ENCODE measurements around the gene RAMP1.
"Not testable (repeated sequence)": the region's sequence is repeated elsewhere in the genome, so short reads cannot be mapped to it uniquely, and the experiment has no call there.

The RAMP1 gene

DNA sequence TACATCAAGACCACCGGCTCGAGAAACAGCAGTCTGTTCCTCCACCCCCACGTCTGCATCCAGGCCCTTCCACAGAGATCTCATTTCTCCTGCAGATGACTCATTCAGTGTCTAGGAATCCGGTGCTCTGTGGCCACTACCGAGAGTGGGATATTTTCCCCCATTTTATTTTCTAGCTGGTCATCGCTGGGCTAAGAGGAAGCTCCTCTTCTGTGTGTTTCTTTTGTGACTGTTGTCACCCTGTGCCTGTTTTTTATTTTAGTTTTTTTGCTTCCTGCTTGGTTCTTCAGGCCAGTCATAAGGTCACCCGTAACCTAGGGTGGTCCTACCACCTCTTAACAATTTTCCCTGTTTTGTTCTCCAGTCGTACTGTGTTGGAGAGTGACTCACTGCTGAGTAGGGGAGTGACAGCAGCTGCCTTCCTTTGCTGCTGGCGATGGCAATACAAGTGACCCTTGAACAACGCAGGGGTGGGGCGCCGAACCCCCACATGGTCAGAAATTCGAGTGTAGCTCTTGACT, 6.7 kb downstream of the RAMP1 start:
- Histone ChIP-seq H3K4me1 (ENCODE audit: insufficient read depth, low read length) (peaks cover 8% of the 10 kb centered on the region), H3K4me3 (ENCODE audit: low read length) (no peak overlapping the region), H2AFZ (ENCODE audit: low read depth, low read length) (no peak overlapping the region), H3K27me3 (ENCODE audit: insufficient read depth, low read length) (no peaks in the 10 kb centered on the region), H3K9me3 (ENCODE audit: low read length) (no peaks in the 10 kb centered on the region), H3K36me3 (ENCODE audit: insufficient read depth, low read length) (no peaks in the 10 kb centered on the region)

GRCh38 chr2:237867465-237867864, 8.0 kb downstream of the RAMP1 start:
- no peaks in the 10 kb centered on the region for H3K36me3 ChIP-seq (ENCODE audit: insufficient read depth, low read length)

DNA sequence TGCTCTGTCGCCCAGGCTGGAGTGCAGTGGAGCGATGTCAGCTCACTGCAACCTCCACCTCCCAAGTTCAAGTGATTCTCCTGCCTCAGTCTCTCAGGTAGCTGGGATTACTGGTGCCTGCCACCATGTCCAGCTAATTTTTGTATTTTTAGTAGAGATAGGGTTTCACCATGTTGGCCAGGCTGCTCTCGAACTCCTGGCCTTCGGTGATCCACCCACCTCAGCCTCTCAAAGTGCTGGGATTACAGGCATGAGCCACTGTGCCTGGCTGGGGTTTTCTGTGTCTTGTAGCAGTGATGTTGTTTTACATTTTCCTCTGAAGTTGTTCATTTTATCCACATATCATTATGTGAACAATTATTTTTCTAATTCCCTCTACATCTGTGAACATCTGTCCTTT, 8.7 kb downstream of the RAMP1 start:
- H3K36me3 ChIP-seq (ENCODE audit: insufficient read depth, low read length); H3K4me1 ChIP-seq (ENCODE audit: insufficient read depth, low read length); H3K9me3 ChIP-seq (ENCODE audit: low read length); H3K27me3 ChIP-seq (ENCODE audit: insufficient read depth, low read length); H2AFZ ChIP-seq (ENCODE audit: low read depth, low read length); H3K4me3 ChIP-seq (ENCODE audit: low read length): not testable (repeated sequence)

More at GRCh38 chr2:237867465-237867864, 8.0 kb downstream of the RAMP1 start:
- H3K4me1 ChIP-seq (ENCODE audit: insufficient read depth, low read length): peaks cover 8% of the 10 kb centered on the region
- H3K4me3 ChIP-seq (ENCODE audit: low read length): no peak overlapping the region
- peaks cover 2% of the 10 kb centered on the region for H3K9me3 ChIP-seq (ENCODE audit: low read length)
- no peaks in the 10 kb centered on the region for H3K27me3 ChIP-seq (ENCODE audit: insufficient read depth, low read length)
- no peak overlapping the region for H2AFZ ChIP-seq (ENCODE audit: low read depth, low read length)

DNA sequence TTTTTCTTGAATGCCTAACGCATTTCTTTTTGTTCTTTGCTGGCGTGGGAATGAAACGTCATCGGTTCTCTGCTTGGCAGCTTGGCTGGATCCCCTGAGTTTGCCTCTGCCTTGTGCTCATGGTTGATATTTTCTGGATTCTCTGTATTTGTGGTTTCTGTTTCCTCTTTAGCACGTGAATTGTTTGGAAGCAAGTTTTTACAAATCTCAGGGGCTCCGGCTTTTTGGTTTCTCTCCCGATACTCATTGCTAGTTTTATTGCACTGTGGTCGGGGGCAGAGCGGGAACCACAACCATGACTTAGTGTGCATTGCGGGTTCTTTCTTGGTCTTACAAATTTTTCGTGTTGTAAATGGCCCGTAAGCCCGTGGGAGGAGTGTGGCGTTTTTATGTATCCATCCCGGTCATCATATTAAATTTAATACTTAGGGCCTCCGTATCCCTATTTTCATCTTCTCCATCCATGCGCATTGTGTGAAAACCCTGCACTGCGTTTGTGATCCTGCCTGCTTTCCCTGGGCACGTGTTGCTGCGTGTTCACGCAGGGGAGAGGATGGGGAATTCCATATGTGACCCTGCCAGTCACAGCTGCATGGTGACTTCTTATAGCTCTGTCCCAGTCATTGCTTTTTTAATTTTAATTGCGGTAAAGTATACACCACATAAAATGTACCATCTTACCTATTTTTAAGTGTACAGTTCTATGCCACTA, 9.4 kb downstream of the RAMP1 start:
- H3K27me3 ChIP-seq (ENCODE audit: insufficient read depth, low read length): no peaks in the 10 kb centered on the region
- no peaks in the 10 kb centered on the region for H3K36me3 ChIP-seq (ENCODE audit: insufficient read depth, low read length)
- no peak overlapping the region for H3K4me3 ChIP-seq (ENCODE audit: low read length)
- peaks cover 3% of the 10 kb centered on the region for H3K9me3 ChIP-seq (ENCODE audit: low read length)
- H3K4me1 ChIP-seq (ENCODE audit: insufficient read depth, low read length): peaks cover 15% of the 10 kb centered on the region
- no peak overlapping the region for H2AFZ ChIP-seq (ENCODE audit: low read depth, low read length)

DNA sequence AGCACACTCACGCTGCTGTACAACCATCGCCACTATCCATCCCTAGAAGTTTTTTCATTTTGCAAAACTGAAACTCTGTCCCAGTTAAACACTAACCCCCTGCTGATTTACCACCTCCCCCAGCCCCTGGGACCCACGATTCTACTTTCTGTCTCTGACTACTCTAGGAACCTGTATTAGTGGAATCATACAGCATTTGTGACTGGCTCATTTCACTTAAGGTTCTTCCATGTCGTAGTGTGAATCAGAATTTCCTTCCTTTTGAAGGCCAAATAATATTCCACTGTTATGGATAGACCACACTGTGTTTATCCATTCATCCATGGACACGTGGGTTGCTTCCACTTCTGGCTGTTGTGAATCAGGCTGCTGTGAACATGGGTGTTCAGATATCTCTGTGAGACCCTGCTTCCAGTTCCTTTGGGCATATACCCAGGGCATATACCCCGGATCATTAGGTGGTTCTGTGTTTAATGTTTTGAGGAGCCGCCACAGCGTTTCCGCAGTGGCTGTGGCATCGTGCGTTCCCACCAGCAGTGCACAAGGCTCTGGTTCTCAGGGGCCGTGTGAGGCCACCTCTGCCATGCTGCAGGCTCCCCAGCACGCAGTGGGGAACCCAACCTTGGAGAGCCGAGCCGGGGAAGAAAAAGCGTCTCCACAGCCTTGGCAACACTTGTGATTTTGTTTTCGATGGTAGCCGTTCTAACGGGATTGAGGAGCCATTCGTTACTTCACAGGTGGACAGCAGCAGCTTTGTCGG, 10.1 kb downstream of the RAMP1 start:
- Histone ChIP-seq H3K36me3 (ENCODE audit: insufficient read depth, low read length) (no peaks in the 10 kb centered on the region), H3K9me3 (ENCODE audit: low read length) (peaks cover 3% of the 10 kb centered on the region), H3K27me3 (ENCODE audit: insufficient read depth, low read length) (no peaks in the 10 kb centered on the region), H2AFZ (ENCODE audit: low read depth, low read length) (no peak overlapping the region), H3K4me3 (ENCODE audit: low read length) (no peak overlapping the region), H3K4me1 (ENCODE audit: insufficient read depth, low read length) (peaks cover 18% of the 10 kb centered on the region)

GRCh38 chr2:237870126-237870525, 10.7 kb downstream of the RAMP1 start:
- no peaks in the 10 kb centered on the region for H3K36me3 ChIP-seq (ENCODE audit: insufficient read depth, low read length)
- H3K4me3 ChIP-seq (ENCODE audit: low read length): no peak overlapping the region
- peaks cover 3% of the 10 kb centered on the region for H3K9me3 ChIP-seq (ENCODE audit: low read length)
- H2AFZ ChIP-seq (ENCODE audit: low read depth, low read length): no peak overlapping the region
- peaks cover 18% of the 10 kb centered on the region for H3K4me1 ChIP-seq (ENCODE audit: insufficient read depth, low read length)
- H3K27me3 ChIP-seq (ENCODE audit: insufficient read depth, low read length): no peaks in the 10 kb centered on the region

GRCh38 chr2:237870754-237871651, 11.6 kb downstream of the RAMP1 start:
- peaks cover 16% of the 10 kb centered on the region for H3K4me1 ChIP-seq (ENCODE audit: insufficient read depth, low read length)
- no peaks in the 10 kb centered on the region for H3K36me3 ChIP-seq (ENCODE audit: insufficient read depth, low read length)
- H3K4me3 ChIP-seq (ENCODE audit: low read length): no peak overlapping the region
- H3K9me3 ChIP-seq (ENCODE audit: low read length): peaks cover 3% of the 10 kb centered on the region
- H3K27me3 ChIP-seq (ENCODE audit: insufficient read depth, low read length): no peaks in the 10 kb centered on the region
- H2AFZ ChIP-seq (ENCODE audit: low read depth, low read length): no peak overlapping the region

DNA sequence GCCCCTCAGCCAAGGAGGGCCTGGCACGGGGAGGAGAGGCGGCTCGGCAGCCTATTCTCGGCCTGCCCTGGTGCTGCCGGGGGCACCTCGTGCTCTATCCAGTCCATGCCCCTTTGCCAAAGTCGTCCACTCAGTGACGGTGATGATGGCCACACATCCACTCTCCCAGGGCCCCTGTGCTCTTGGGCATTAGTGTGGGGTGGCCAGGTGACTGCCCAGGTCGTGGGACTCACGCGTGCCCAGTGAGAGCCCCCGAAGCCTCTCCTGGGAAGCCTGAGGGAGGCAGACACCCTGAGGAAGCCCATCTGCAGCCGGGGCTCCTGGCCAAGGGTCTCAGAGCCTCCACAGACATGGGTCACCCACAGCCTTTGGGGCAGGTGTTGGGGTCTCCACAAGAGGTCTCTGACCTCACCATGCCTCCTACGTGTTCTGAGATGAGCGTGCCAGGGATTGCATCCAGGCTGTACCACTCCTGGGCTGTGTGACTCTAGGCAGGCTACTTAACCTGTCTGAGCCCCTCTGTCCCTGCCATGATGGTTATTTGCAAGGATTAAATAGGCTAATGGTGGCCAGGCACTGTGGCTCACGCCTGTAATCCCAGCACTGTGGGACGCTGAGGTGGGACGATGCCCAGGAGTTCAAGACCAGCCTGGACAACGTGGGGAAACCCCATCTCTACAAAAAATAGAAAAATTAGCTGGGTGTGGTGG, 12.9 kb downstream of the RAMP1 start:
- Histone ChIP-seq H2AFZ (ENCODE audit: low read depth, low read length) (no peak overlapping the region), H3K27me3 (ENCODE audit: insufficient read depth, low read length) (no peaks in the 10 kb centered on the region), H3K36me3 (ENCODE audit: insufficient read depth, low read length) (no peaks in the 10 kb centered on the region), H3K4me1 (ENCODE audit: insufficient read depth, low read length) (peaks cover 10% of the 10 kb centered on the region), H3K9me3 (ENCODE audit: low read length) (peaks cover 3% of the 10 kb centered on the region), H3K4me3 (ENCODE audit: low read length) (no peak overlapping the region)

DNA sequence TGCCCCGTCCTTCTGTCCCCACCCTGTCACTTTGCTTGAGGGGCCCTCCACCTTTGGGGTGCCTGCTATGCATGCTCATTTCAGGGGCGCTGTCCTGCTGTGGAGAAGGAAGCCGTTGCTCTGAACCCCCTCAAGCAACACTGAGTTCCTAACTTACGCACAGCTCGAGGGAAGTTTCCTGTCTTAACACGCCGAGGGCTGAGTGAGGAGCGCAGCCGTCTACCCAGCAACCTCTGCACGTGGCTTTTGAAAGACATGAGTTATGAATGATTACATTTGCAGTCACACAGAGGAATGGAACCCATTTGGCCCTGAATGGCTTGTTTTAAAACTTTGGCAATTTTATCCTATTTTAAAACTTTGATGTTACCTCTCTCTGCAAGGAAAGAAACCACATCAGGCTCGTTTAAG, 14.0 kb downstream of the RAMP1 start:
- Histone ChIP-seq H2AFZ (ENCODE audit: low read depth, low read length) (no peak overlapping the region), H3K36me3 (ENCODE audit: insufficient read depth, low read length) (no peaks in the 10 kb centered on the region), H3K9me3 (ENCODE audit: low read length) (peaks cover 3% of the 10 kb centered on the region), H3K27me3 (ENCODE audit: insufficient read depth, low read length) (no peaks in the 10 kb centered on the region), H3K4me3 (ENCODE audit: low read length) (no peak overlapping the region), H3K4me1 (ENCODE audit: insufficient read depth, low read length) (peaks cover 10% of the 10 kb centered on the region)

GRCh38 chr2:237873897-237874551, 14.6 kb downstream of the RAMP1 start:
- Histone ChIP-seq H3K4me1 (ENCODE audit: insufficient read depth, low read length) (peaks cover 16% of the 10 kb centered on the region), H3K4me3 (ENCODE audit: low read length) (no peak overlapping the region), H3K9me3 (ENCODE audit: low read length) (peaks cover 3% of the 10 kb centered on the region), H3K36me3 (ENCODE audit: insufficient read depth, low read length) (no peaks in the 10 kb centered on the region), H3K27me3 (ENCODE audit: insufficient read depth, low read length) (no peaks in the 10 kb centered on the region), H2AFZ (ENCODE audit: low read depth, low read length) (no peak overlapping the region)

DNA sequence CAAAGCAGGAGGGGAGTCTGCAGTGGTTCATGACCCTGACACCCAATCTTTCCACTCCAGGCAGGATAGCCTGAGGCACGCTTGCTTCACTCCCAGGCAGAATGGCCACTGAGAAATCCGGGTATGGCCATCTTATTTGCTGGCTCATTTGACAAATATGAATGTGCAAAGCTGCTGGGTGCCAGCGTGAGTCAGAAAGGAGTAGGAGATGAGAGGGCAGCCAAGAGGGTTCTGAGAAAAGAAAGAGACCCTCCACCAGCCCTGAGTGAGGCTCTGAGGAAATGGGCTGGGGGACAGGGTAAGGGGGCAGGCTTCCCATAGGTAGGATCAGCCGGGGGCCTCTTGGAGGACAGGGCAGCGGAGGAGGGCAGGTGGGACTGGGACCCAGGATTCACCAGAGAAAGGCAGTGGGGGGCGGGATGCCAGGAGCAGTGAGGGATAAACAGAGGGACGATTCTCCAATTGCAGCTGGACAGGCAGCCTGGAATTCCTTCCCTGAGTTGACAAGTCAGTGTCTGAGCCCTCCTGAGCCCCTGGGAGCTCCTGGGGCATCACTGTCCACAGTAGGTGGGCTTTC, 15.2 kb downstream of the RAMP1 start:
- no peaks in the 10 kb centered on the region for H3K27me3 ChIP-seq (ENCODE audit: insufficient read depth, low read length)
- no peak overlapping the region for H3K4me3 ChIP-seq (ENCODE audit: low read length)
- H3K36me3 ChIP-seq (ENCODE audit: insufficient read depth, low read length): no peaks in the 10 kb centered on the region
- H2AFZ ChIP-seq (ENCODE audit: low read depth, low read length): no peak overlapping the region
- H3K4me1 ChIP-seq (ENCODE audit: insufficient read depth, low read length): peaks cover 18% of the 10 kb centered on the region
- H3K9me3 ChIP-seq (ENCODE audit: low read length): peaks cover 3% of the 10 kb centered on the region

All from neuron (in vitro differentiated cells).